Left colon (tissue), 2 donors: ENCODE measurements around the gene MYPN. TPM values are rescaled to one million over a fixed set of nuclear protein-coding genes. Genes with fewer than 3 reads are reported as not detected.

Experiments
- ATAC-seq: fragments of 200-7000 bp; cut with Tn5 transposase; one replicate; pipeline ENCODE4 v1.9.1; 2020; ENCODE audit warnings: mild to moderate bottlenecking, moderate library complexity
- DNase-seq, 2 donors: peaks; one replicate each; pipeline ENCODE4 v3.0.0-alpha.2; 2020
- intact Hi-C, 2 donors: fragments of 100-400 bp; cut with DNase I in 1 of 2; cut with micrococcal nuclease in 1 of 2; formaldehyde crosslinking; loops; one replicate each; pipeline versions ENCODE4 v1.11.2 to v1.14.0; 2022; cut with DNase I, micrococcal nuclease
- total RNA-seq, 2 donors: library from RNA; stranded (reverse); fragmentation: NEBNext Ultra II Directional; extraction: Animal tissue kit (Norgen Biotek cat#: 25700); gene quantifications; one replicate each; pipeline ENCODE4 v1.2.1, GENCODE V29; 2021
- donor health status: DM: no; HTN: no; CAD: no.
- donor health status: DM: yes; HTN: yes; CAD: no.

Gene MYPN
- total RNA-seq, 2 donors from 2014 or later, result 0.12 to 2.1 TPM

GRCh38 chr10:68088740-68089139 is 20.5 kb upstream of the MYPN start:
- intact Hi-C loops, result no loop called here
- DNase-seq, result no peak
- ATAC-seq, result no peak

GRCh38 chr10:68090586-68090985 is 18.7 kb upstream of the MYPN start:
- peak; percentile 68 for ATAC-seq
- intact Hi-C loops, result no loop called here

GRCh38 chr10:68092512-68092911 is 16.8 kb upstream of the MYPN start:
- intact Hi-C loops, result no loop called here
- DNase-seq, result no peak
- no peak for ATAC-seq

More at GRCh38 chr10:68090586-68090985, 18.7 kb upstream of the MYPN start:
- no peak for DNase-seq

GRCh38 chr10:68095153-68095552 is 14.1 kb upstream of the MYPN start:
- ATAC-seq, result no peak
- DNase-seq, result no peak
- intact Hi-C loops, result no loop called here

- intact Hi-C loops, result no loop called here
- DNase-seq, result peak; percentile 40 to 62
- peak; percentile 100 for ATAC-seq
Observed at GRCh38 chr10:68096913-68097516, 12.3 kb upstream of the MYPN start.

- intact Hi-C loops, result no loop called here
- no peak for ATAC-seq
- DNase-seq, result no peak
Observed at GRCh38 chr10:68099736-68100135, 9.6 kb upstream of the MYPN start.

- no peak for ATAC-seq
- no peak for DNase-seq
- intact Hi-C loops, result no loop called here
Observed at GRCh38 chr10:68101066-68101465, 8.2 kb upstream of the MYPN start.

- ATAC-seq, result no peak
- no peak for DNase-seq
- intact Hi-C loops, result no loop called here
Observed at GRCh38 chr10:68103261-68103878, 5.9 kb upstream of the MYPN start.

GRCh38 chr10:68103901-68104300 is 5.4 kb upstream of the MYPN start:
- intact Hi-C loops, result no loop called here
- DNase-seq (no peak), ATAC-seq (no peak)

GRCh38 chr10:68105820-68106219 is 3.5 kb upstream of the MYPN start:
- intact Hi-C loops, result no loop called here
- no peak for ATAC-seq
- no peak for DNase-seq

- DNase-seq, result no peak
- no peak for ATAC-seq
- intact Hi-C loops, result no loop called here
Observed at GRCh38 chr10:68106656-68107055, 2.6 kb upstream of the MYPN start.

- intact Hi-C loops, result no loop called here
- no peak for ATAC-seq
- no peak for DNase-seq
Observed at GRCh38 chr10:68107651-68108050, 1.6 kb upstream of the MYPN start.

- intact Hi-C loops, result no loop called here
- DNase-seq, result no peak
- ATAC-seq, result no peak
Observed at GRCh38 chr10:68108051-68108450, 1.2 kb upstream of the MYPN start.

GRCh38 chr10:68108653-68109052 is 635 bp upstream of the MYPN start:
- intact Hi-C loops, result no loop called here
- no peak for ATAC-seq
- DNase-seq, result no peak

GRCh38 chr10:68110027-68110426 is 739 bp downstream of the MYPN start:
- ATAC-seq (no peak), DNase-seq (no peak)
- intact Hi-C loops, result no loop called here

- intact Hi-C loops, result no loop called here
- DNase-seq (no peak), ATAC-seq (no peak)
Observed at GRCh38 chr10:68111584-68111983, 2.3 kb downstream of the MYPN start.

GRCh38 chr10:68112837-68113236 is 3.5 kb downstream of the MYPN start:
- intact Hi-C loops, result no loop called here
- no peak for ATAC-seq
- DNase-seq, result no peak

- ATAC-seq (no peak), DNase-seq (no peak)
- intact Hi-C loops, result no loop called here
Observed at GRCh38 chr10:68118657-68119056, 9.4 kb downstream of the MYPN start.

GRCh38 chr10:68121020-68121743 is 11.9 kb downstream of the MYPN start:
- intact Hi-C loops, result no loop called here
- ATAC-seq (no peak), DNase-seq (no peak)

GRCh38 chr10:68121852-68122251 is 12.6 kb downstream of the MYPN start:
- ATAC-seq, result no peak
- intact Hi-C loops, result no loop called here
- no peak for DNase-seq
